Heart right ventricle (tissue), 16 donors: Measurements from ENCODE around the gene OR52N4. TPM values are rescaled to one million over a fixed set of nuclear protein-coding genes. Genes with fewer than 3 reads are reported as not detected.

Experiments used
- ATAC-seq, 8 donors: fragments of 200-7000 bp; cut with Tn5 transposase; one replicate each; pipeline ENCODE4 v1.9.1; 2020; ENCODE audit warnings: mild to moderate bottlenecking in 8 of 8, moderate library complexity in 8 of 8, moderate number of reproducible peaks in 1 of 8
- DNase-seq, 2 donors: peaks; one replicate each; pipeline ENCODE4 v3.0.0-alpha.2; 2020
- H3K27ac ChIP-seq, 10 donors: fragments of 200-600 bp; sonication (generic) in 2 of 10; one replicate each; pipeline versions ENCODE4 v1.5.0 to v1.8.0; 2020 to 2022; ENCODE audit warnings: mild to moderate bottlenecking in 3 of 10
- H3K27me3 ChIP-seq, 7 donors: fragments of 200-600 bp; one replicate each; pipeline ENCODE4 v1.8.0; 2021 to 2022; ENCODE audit warnings: mild to moderate bottlenecking in 2 of 7
- H3K36me3 ChIP-seq, 9 donors: fragments of 200-600 bp; sonication (generic) in 1 of 9; one replicate each; pipeline versions ENCODE4 v1.5.0 to v1.8.0; 2020 to 2022; ENCODE audit warnings: mild to moderate bottlenecking in 2 of 9
- H3K4me1 ChIP-seq, 9 donors: fragments of 200-600 bp; sonication (generic) in 1 of 9; one replicate each; pipeline versions ENCODE4 v1.5.0 to v1.8.0; 2020 to 2022; ENCODE audit warnings: mild to moderate bottlenecking in 4 of 9
- H3K4me3 ChIP-seq, 10 donors: fragments of 200-600 bp; sonication (generic) in 2 of 10; one replicate each; pipeline versions ENCODE4 v1.5.0 to v1.8.0; 2020 to 2022; ENCODE audit warnings: mild to moderate bottlenecking in 7 of 10, moderate library complexity in 2 of 10
- H3K9me3 ChIP-seq, 11 donors: fragments of 200-600 bp in 10 of 11; sonication (generic) in 2 of 11; one replicate each; pipeline versions ENCODE4 v1.5.0 to v1.8.0; 2013 to 2022; ENCODE audit warnings: mild to moderate bottlenecking in 2 of 11, control low read depth in 1 of 11, moderate library complexity in 1 of 11
- CTCF ChIP-seq, 9 donors: fragments of 200-600 bp; sonication (generic) in 2 of 9; IDR thresholded peaks; one replicate each; pipeline versions ENCODE4 v1.5.0 to v1.8.0; 2021 to 2022; ENCODE audit warnings: antibody characterized with exemption in 9 of 9, mild to moderate bottlenecking in 5 of 9, moderate library complexity in 1 of 9
- WGBS, 2 donors: extraction: QIAGEN DNeasy Blood & Tissue Kit; methylation state at CpG; one replicate each; pipeline ENCODE4 v1.1.7; 2013; ENCODE audit warnings: inconsistent platforms in 1 of 2; 5-methylcytosine and 5-hydroxymethylcytosine counted together
- intact Hi-C, 10 donors: fragments of 100-400 bp; cut with DNase I; formaldehyde crosslinking; loops; one replicate each; pipeline versions ENCODE4 v1.11.1 to v1.14.2; 2022
- polyA plus RNA-seq, 2 donors: library from polyadenylated mRNA; stranded (reverse); fragments of 200-250 nt; gene quantifications; one replicate each; pipeline ENCODE4 v1.2.3, GENCODE V29; 2013
- total RNA-seq, 10 donors: library from RNA; stranded (reverse); fragmentation: NEBNext Ultra II Directional in 3 of 10; extraction: Animal tissue kit (Norgen Biotek cat#: 25700) in 3 of 10; gene quantifications; one replicate each; pipeline versions ENCODE4 v1.2.1 to v1.2.4, GENCODE V29; 2021 to 2023
- donor health status: Arrhythmogenic right ventricular cardiomyopathy.
- donor health status: ischemic (EF 13 %, LVEDD 7.1; RV severe dilation, severe dysfunction).
- donor health status: healthy with polysubstance abuse.
- donor health status: DM: no; HTN: yes; CAD: no.
- donor health status: DM: no; HTN: no; CAD: no.
- donor health status: ischemic (EF 25% LVEDD 6.9; RV normal size, moderate dysfunction).
- donor health status: ischemic (EF 25% LVEDD 5.7; RV mildly dilated, moderate dysfunction).
- donor health status: healthy.
- donor health status: DM: yes; HTN: yes; CAD: no.
- donor health status: Ischemic cardiomyopathy.
- donor health status: ischemic (EF 35%, LVEDD 5.7; RV mildly dilated, moderate dysfunction).
- donor health status: nonischemic (EF 11% LVEDD 7.7; RV severe dilation, severe dysfunction).
- donor health status: DM: yes; HTN: yes; CAD: no.
- donor health status: PGD.
- donor health status: ischemic (EF 29% LVEDD 5.4; RV normal size, mild dysfunction).
- donor health status: nonischemic (EF 23%, LVEDD 6.1; RV moderate dilation, normal function).

OR52N4 gene
- total and polyA plus RNA-seq, 12 donors = 0.32 TPM; not detected in 11

- H3K27ac ChIP-seq = no peak within 1 kb of the TSS
- ATAC-seq (no peak), DNase-seq (no peak)
- H3K4me3 ChIP-seq = no peak within 1 kb of the TSS
- no peak for TF ChIP-seq CTCF (IDR thresholded peaks at IDR 0.05)
- peaks cover 0 to 7% (median 0%) of the 10 kb centered on the region in 7 donors for H3K27me3 ChIP-seq
- WGBS, 2 donors = 62 to 69% methylated on average over 3 of the region's 3 CpGs
- H3K4me1 ChIP-seq = no peaks in the 10 kb centered on the region
- no peaks in the 10 kb centered on the region for H3K36me3 ChIP-seq
- H3K9me3 ChIP-seq = peaks cover 0 to 8% (median 0%) of the 10 kb centered on the region in 11 donors
- intact Hi-C loops = no loop called here
Measured at GRCh38 chr11:5791165-5791564, 37.1 kb downstream of the OR52N4 start, which contains the start of gene OR52N1. OR52N1 (minus strand) TSS chr11:5791265; CDS start chr11:5788816, 2,449 bp downstream.

- no peak for TF ChIP-seq CTCF (IDR thresholded peaks at IDR 0.05)
- Histone ChIP-seq H3K9me3 (peaks cover 0 to 8% (median 0%) of the 10 kb centered on the region in 11 donors), H3K4me1 (no peaks in the 10 kb centered on the region), H3K27ac (no peak overlapping the region), H3K4me3 (no peak overlapping the region), H3K36me3 (no peaks in the 10 kb centered on the region), H3K27me3 (peaks cover 0 to 15% (median 0%) of the 10 kb centered on the region in 7 donors)
- intact Hi-C loops = no loop called here
- ATAC-seq = no peak
- WGBS, 2 donors = 83 to 89% methylated on average over 6 of the region's 6 CpGs
- DNase-seq = no peak
Measured at GRCh38 chr11:5796541-5796940, 42.5 kb downstream of the OR52N4 start.

GRCh38 chr11:5803982-5804381 is 49.9 kb downstream of the OR52N4 start:
- H3K4me3 ChIP-seq = no peak overlapping the region
- intact Hi-C loops = loop anchor here in 7 of 10 donors (10.0 kb wide), 5 partner anchors 119 to 679 kb away; partner anchors contain the start of genes TRIM22 (in 2 of the 7), TRIM5 (in 2 of the 7) and OR51V1 (in 1 of the 7)
- H3K27me3 ChIP-seq = peaks cover 0 to 5% (median 0%) of the 10 kb centered on the region in 7 donors
- WGBS, 2 donors = 90% methylated on average over 5 of the region's 5 CpGs
- peaks cover 0 to 14% (median 0%) of the 10 kb centered on the region in 11 donors for H3K9me3 ChIP-seq
- ATAC-seq (no peak), DNase-seq (no peak)
- no peak overlapping the region for H3K27ac ChIP-seq
- H3K36me3 ChIP-seq = no peaks in the 10 kb centered on the region
- peaks cover 0 to 9% (median 5%) of the 10 kb centered on the region in 9 donors for H3K4me1 ChIP-seq
- no peak for TF ChIP-seq CTCF (IDR thresholded peaks at IDR 0.05)

Other genes with a start within 250 kb of the OR52N4 start
- under 1 TPM in 3 of 10 donors, not detected in 7; 0.20 to 0.32 (median 0.24) TPM for gene UBQLN3, start 244.3 kb upstream of the OR52N4 start, total RNA-seq
- gene UBQLN3, start 244.3 kb upstream of the OR52N4 start, polyA plus RNA-seq = not detected
- gene UBQLNL, start 237.5 kb upstream of the OR52N4 start, total RNA-seq = under 1 TPM in 5 of 10 donors, not detected in 5; 0.10 to 0.42 (median 0.13) TPM
- gene UBQLNL, start 237.5 kb upstream of the OR52N4 start, polyA plus RNA-seq = under 1 TPM; 0.10 to 0.80 TPM
- gene OR52H1, start 205.7 kb upstream of the OR52N4 start, total RNA-seq = not detected
- gene OR52H1, start 205.7 kb upstream of the OR52N4 start, polyA plus RNA-seq = not detected
- not detected for gene OR52B6, start 173.4 kb upstream of the OR52N4 start, total RNA-seq
- gene OR52B6, start 173.4 kb upstream of the OR52N4 start, polyA plus RNA-seq = not detected
- gene TRIM6, start 157.6 kb upstream of the OR52N4 start, total RNA-seq = 1 to 10 TPM in 5 of 10 donors, under 1 TPM in 5; 0.38 to 2.2 (median 1.0) TPM
- under 1 TPM; 0.52 to 0.95 TPM for gene TRIM6, start 157.6 kb upstream of the OR52N4 start, polyA plus RNA-seq
- gene TRIM34, start 129.2 kb upstream of the OR52N4 start, total RNA-seq = 1 to 10 TPM in 9 of 10 donors, under 1 TPM in 1; 0.66 to 6.5 (median 2.0) TPM
- gene TRIM34, start 129.2 kb upstream of the OR52N4 start, polyA plus RNA-seq = 1 to 10 TPM; 1.8 to 1.9 TPM
- gene TRIM5, start 69.2 kb upstream of the OR52N4 start, total RNA-seq = 10 to 100 TPM in 2 of 10 donors, 1 to 10 TPM in 8; 3.1 to 12.6 (median 7.8) TPM
- 1 to 10 TPM; 6.4 to 6.5 TPM for gene TRIM5, start 69.2 kb upstream of the OR52N4 start, polyA plus RNA-seq
- 10 to 100 TPM; 11.7 to 52.6 (median 17.6) TPM for gene TRIM22, start 64.5 kb upstream of the OR52N4 start, total RNA-seq
- gene TRIM22, start 64.5 kb upstream of the OR52N4 start, polyA plus RNA-seq = 10 to 100 TPM in 1 of 2 donors, 1 to 10 TPM in 1; 8.1 to 27.1 TPM
- not detected for gene OR56B1, start 17.8 kb upstream of the OR52N4 start, total RNA-seq
- not detected for gene OR56B1, start 17.8 kb upstream of the OR52N4 start, polyA plus RNA-seq
- under 1 TPM in 1 of 10 donors, not detected in 9; 0.09 TPM for gene OR52N5, start 29.1 kb downstream of the OR52N4 start, total RNA-seq
- gene OR52N5, start 29.1 kb downstream of the OR52N4 start, polyA plus RNA-seq = not detected
- under 1 TPM in 1 of 10 donors, not detected in 9; 0.09 TPM for gene OR52N1, start 37.0 kb downstream of the OR52N4 start, total RNA-seq
- gene OR52N1, start 37.0 kb downstream of the OR52N4 start, polyA plus RNA-seq = not detected
- not detected for gene OR52N2, start 54.7 kb downstream of the OR52N4 start, total RNA-seq
- not detected for gene OR52N2, start 54.7 kb downstream of the OR52N4 start, polyA plus RNA-seq
- not detected for gene OR52E6, start 87.7 kb downstream of the OR52N4 start, total RNA-seq
- gene OR52E6, start 87.7 kb downstream of the OR52N4 start, polyA plus RNA-seq = not detected
- not detected for gene OR52E8, start 103.4 kb downstream of the OR52N4 start, total RNA-seq
- gene OR52E8, start 103.4 kb downstream of the OR52N4 start, polyA plus RNA-seq = not detected
- gene OR52E4, start 126.4 kb downstream of the OR52N4 start, total RNA-seq = not detected
- gene OR52E4, start 126.4 kb downstream of the OR52N4 start, polyA plus RNA-seq = not detected
- gene OR52E5, start 139.0 kb downstream of the OR52N4 start, total RNA-seq = not detected
- not detected for gene OR52E5, start 139.0 kb downstream of the OR52N4 start, polyA plus RNA-seq
- not detected for gene OR56A3, start 188.0 kb downstream of the OR52N4 start, total RNA-seq
- gene OR56A3, start 188.0 kb downstream of the OR52N4 start, polyA plus RNA-seq = not detected
- gene OR56A5, start 214.3 kb downstream of the OR52N4 start, total RNA-seq = not detected
- not detected for gene OR56A5, start 214.3 kb downstream of the OR52N4 start, polyA plus RNA-seq
- not detected for gene OR52L1, start 232.7 kb downstream of the OR52N4 start, total RNA-seq
- gene OR52L1, start 232.7 kb downstream of the OR52N4 start, polyA plus RNA-seq = not detected